Activated CD4-positive, alpha-beta T cell treated with anti-CD3 and anti-CD28 coated beads for 1 hour (primary cell): Measurements from ENCODE around the gene GJA9.

ENCODE experiments used
- DNase-seq: peaks from one replicate; pipeline ENCODE4 v3.0.0-alpha.2; 2020

The GJA9 gene

DNA sequence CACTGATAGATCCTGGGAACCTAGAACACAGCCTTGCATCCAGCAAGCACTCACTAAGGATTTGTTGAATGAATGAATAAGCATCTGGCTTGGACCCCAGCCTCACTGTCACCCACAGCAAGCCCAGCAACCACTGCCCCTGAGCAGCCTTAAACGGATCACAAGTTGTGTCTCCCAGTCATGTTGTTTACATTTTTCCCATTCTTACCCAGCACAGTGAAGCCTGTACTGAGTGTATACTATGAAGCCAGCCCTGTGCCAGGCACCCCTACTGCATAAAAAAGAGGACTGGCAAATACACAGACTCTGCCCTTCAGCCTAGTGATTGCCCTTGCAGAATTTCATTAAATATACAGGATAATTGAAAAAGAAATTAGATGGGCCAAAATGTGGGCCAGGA is 52.0 kb downstream of the GJA9 start:
- DNase-seq: no peak

DNA sequence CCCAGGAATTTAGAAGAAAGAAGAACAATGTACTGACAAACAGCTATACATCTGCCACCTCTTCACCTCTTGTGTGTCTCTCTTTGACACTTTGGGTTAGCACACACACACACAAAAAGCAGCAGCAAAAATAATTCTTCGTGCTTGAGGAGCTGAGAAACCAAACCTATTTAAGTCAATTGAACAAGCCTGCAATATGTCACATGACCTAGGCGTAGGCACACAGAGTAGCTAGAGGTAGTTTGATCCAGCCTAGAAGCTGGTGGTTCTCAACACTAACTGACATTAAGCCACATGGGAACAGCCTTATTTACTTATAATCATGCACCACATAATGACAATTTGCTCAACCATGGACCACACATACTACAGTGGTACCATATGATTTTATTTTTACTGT is 54.1 kb downstream of the GJA9 start:
- no peak for DNase-seq

GRCh38 chr1:38826886-38827285 is 54.5 kb downstream of the GJA9 start:
- no peak for DNase-seq

GRCh38 chr1:38826262-38826661 is 55.1 kb downstream of the GJA9 start:
- DNase-seq: no peak
